HEK293 (cell line): ENCODE results near the gene NDUFV1.
"Not testable (repeated sequence)": the region's sequence is repeated elsewhere in the genome, so short reads cannot be mapped to it uniquely, and the experiment has no call there.

Experiments
- ZFP69B ChIP-seq: fragments of 450-650 bp; formaldehyde crosslinking; IDR thresholded peaks from 2 replicates; pipeline ENCODE4 v1.5.1; 2016; ENCODE audit warnings: missing biosample characterization, missing genetic modification characterization
- ZNF561 ChIP-seq: fragments of 450-650 bp; IDR thresholded peaks from 2 replicates; pipeline ENCODE4 v1.5.1; 2018; ENCODE audit warnings: missing biosample characterization, missing genetic modification characterization, borderline replicate concordance
- ZNF596 ChIP-seq: fragments of 450-650 bp; IDR thresholded peaks from 2 replicates; pipeline ENCODE4 v1.5.0; 2018; ENCODE audit warnings: missing biosample characterization, mild to moderate bottlenecking, missing genetic modification characterization, moderate library complexity
- ZNF701 ChIP-seq: fragments of 450-650 bp; formaldehyde crosslinking; IDR thresholded peaks from 2 replicates; pipeline ENCODE4 v1.5.1; 2016; ENCODE audit warnings: missing biosample characterization, missing genetic modification characterization
- ZNF830 ChIP-seq: fragments of 450-650 bp; IDR thresholded peaks from 2 replicates; pipeline ENCODE4 v1.5.0; 2018; ENCODE audit warnings: missing biosample characterization, missing genetic modification characterization, low read depth, mild to moderate bottlenecking, moderate library complexity
- TF ChIP-seq, protein P1 (sequence below): fragments of 450-650 bp; formaldehyde crosslinking; IDR thresholded peaks from 2 replicates; pipeline ENCODE4 v1.5.1; 2016; ENCODE audit warnings: missing biosample characterization, missing genetic modification characterization
- TF ChIP-seq, protein P2 (sequence below): fragments of 450-650 bp; formaldehyde crosslinking; IDR thresholded peaks from 2 replicates; pipeline ENCODE4 v1.5.1; 2016; ENCODE audit warnings: missing biosample characterization, missing genetic modification characterization
- TF ChIP-seq, protein P3 (sequence below): fragments of 450-650 bp; IDR thresholded peaks from 2 replicates; pipeline ENCODE4 v1.5.1; 2018; ENCODE audit warnings: missing biosample characterization, missing genetic modification characterization
- TF ChIP-seq, protein P4 (sequence below): fragments of 450-650 bp; formaldehyde crosslinking; IDR thresholded peaks from 2 replicates; pipeline ENCODE4 v1.5.1; 2017; ENCODE audit warnings: missing biosample characterization, missing genetic modification characterization

DNA sequence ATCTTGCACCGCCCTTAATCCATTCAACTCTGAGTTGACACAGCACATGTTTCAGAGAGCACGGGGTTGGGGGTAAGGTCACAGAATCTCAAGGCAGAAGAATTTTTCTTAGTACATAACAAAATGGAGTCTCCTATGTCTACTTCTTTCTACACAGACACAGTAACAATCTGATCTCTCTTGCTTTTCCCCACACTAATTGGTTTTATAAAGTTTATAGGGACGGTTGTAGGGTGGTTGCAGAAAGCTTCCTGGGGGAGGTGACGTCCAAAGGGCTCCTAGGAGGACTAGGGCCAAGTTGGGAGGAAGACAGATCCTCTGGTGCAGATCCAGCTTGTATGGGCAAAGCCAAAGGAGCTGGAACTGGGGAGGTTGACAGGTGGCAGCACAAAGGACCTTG is 2.6 kb upstream of the NDUFV1 start:
- TF ChIP-seq, protein P1, sequence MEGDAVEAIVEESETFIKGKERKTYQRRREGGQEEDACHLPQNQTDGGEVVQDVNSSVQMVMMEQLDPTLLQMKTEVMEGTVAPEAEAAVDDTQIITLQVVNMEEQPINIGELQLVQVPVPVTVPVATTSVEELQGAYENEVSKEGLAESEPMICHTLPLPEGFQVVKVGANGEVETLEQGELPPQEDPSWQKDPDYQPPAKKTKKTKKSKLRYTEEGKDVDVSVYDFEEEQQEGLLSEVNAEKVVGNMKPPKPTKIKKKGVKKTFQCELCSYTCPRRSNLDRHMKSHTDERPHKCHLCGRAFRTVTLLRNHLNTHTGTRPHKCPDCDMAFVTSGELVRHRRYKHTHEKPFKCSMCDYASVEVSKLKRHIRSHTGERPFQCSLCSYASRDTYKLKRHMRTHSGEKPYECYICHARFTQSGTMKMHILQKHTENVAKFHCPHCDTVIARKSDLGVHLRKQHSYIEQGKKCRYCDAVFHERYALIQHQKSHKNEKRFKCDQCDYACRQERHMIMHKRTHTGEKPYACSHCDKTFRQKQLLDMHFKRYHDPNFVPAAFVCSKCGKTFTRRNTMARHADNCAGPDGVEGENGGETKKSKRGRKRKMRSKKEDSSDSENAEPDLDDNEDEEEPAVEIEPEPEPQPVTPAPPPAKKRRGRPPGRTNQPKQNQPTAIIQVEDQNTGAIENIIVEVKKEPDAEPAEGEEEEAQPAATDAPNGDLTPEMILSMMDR (tag by site-specific recombination), result not testable (repeated sequence)
- not testable (repeated sequence) for TF ChIP-seq ZNF596; ZNF830; ZNF701 (tag by site-specific recombination); ZFP69B; ZNF561 (tag by site-specific recombination)
- TF ChIP-seq, protein P2, sequence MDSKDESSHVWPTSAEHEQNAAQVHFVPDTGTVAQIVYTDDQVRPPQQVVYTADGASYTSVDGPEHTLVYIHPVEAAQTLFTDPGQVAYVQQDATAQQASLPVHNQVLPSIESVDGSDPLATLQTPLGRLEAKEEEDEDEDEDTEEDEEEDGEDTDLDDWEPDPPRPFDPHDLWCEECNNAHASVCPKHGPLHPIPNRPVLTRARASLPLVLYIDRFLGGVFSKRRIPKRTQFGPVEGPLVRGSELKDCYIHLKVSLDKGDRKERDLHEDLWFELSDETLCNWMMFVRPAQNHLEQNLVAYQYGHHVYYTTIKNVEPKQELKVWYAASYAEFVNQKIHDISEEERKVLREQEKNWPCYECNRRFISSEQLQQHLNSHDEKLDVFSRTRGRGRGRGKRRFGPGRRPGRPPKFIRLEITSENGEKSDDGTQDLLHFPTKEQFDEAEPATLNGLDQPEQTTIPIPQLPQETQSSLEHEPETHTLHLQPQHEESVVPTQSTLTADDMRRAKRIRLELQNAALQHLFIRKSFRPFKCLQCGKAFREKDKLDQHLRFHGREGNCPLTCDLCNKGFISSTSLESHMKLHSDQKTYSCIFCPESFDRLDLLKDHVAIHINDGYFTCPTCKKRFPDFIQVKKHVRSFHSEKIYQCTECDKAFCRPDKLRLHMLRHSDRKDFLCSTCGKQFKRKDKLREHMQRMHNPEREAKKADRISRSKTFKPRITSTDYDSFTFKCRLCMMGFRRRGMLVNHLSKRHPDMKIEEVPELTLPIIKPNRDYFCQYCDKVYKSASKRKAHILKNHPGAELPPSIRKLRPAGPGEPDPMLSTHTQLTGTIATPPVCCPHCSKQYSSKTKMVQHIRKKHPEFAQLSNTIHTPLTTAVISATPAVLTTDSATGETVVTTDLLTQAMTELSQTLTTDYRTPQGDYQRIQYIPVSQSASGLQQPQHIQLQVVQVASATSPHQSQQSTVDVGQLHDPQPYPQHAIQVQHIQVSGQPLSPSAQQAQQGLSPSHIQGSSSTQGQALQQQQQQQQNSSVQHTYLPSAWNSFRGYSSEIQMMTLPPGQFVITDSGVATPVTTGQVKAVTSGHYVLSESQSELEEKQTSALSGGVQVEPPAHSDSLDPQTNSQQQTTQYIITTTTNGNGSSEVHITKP, result not testable (repeated sequence)
- TF ChIP-seq, protein P3, sequence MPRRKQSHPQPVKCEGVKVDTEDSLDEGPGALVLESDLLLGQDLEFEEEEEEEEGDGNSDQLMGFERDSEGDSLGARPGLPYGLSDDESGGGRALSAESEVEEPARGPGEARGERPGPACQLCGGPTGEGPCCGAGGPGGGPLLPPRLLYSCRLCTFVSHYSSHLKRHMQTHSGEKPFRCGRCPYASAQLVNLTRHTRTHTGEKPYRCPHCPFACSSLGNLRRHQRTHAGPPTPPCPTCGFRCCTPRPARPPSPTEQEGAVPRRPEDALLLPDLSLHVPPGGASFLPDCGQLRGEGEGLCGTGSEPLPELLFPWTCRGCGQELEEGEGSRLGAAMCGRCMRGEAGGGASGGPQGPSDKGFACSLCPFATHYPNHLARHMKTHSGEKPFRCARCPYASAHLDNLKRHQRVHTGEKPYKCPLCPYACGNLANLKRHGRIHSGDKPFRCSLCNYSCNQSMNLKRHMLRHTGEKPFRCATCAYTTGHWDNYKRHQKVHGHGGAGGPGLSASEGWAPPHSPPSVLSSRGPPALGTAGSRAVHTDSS, result not testable (repeated sequence)
- TF ChIP-seq, protein P4, sequence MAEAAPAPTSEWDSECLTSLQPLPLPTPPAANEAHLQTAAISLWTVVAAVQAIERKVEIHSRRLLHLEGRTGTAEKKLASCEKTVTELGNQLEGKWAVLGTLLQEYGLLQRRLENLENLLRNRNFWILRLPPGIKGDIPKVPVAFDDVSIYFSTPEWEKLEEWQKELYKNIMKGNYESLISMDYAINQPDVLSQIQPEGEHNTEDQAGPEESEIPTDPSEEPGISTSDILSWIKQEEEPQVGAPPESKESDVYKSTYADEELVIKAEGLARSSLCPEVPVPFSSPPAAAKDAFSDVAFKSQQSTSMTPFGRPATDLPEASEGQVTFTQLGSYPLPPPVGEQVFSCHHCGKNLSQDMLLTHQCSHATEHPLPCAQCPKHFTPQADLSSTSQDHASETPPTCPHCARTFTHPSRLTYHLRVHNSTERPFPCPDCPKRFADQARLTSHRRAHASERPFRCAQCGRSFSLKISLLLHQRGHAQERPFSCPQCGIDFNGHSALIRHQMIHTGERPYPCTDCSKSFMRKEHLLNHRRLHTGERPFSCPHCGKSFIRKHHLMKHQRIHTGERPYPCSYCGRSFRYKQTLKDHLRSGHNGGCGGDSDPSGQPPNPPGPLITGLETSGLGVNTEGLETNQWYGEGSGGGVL (tag by site-specific recombination), result not testable (repeated sequence)
